GM19455 (cell line): ENCODE results near the gene EIF3M.
A peak's percentile ranks its signal among the peaks of the same experiment; 100 is the strongest.

Experiments
- ATAC-seq: cut with Tn5 transposase; IDR thresholded peaks from one replicate; pipeline ENCODE4 v1.9.1; 2021; ENCODE audit not compliant: unreplicated experiment

Gene EIF3M

GRCh38 chr11:32583459-32584271, at the start of gene EIF3M:
TSS of gene EIF3M (plus strand) at chr11:32583831. CDS start at chr11:32583888, 57 bp downstream.
- ATAC-seq: peak; percentile 97

GRCh38 chr11:32538804-32539203, 44.8 kb upstream of the EIF3M start:
- ATAC-seq: no peak

GRCh38 chr11:32549611-32550187, 33.9 kb upstream of the EIF3M start:
- no peak for ATAC-seq

GRCh38 chr11:32550207-32550606, 33.4 kb upstream of the EIF3M start:
- ATAC-seq: no peak

GRCh38 chr11:32555091-32555490, 28.5 kb upstream of the EIF3M start:
- no peak for ATAC-seq

GRCh38 chr11:32555895-32556294, 27.7 kb upstream of the EIF3M start:
- ATAC-seq: no peak

- ATAC-seq: no peak
These were observed 21.8 kb upstream of the EIF3M start for GRCh38 chr11:32561835-32562234.

- no peak for ATAC-seq
These were observed 20.6 kb upstream of the EIF3M start for GRCh38 chr11:32562839-32563599.

GRCh38 chr11:32563600-32563959, 20.1 kb upstream of the EIF3M start:
- ATAC-seq: no peak

- ATAC-seq: no peak
These were observed 17.1 kb upstream of the EIF3M start for GRCh38 chr11:32566517-32566916.

GRCh38 chr11:32567154-32567553, 16.5 kb upstream of the EIF3M start:
- ATAC-seq: no peak

- ATAC-seq: no peak
These were observed 14.2 kb upstream of the EIF3M start for GRCh38 chr11:32569313-32569881.

GRCh38 chr11:32571039-32571438, 12.6 kb upstream of the EIF3M start:
- no peak for ATAC-seq

GRCh38 chr11:32573228-32573627, 10.4 kb upstream of the EIF3M start:
- ATAC-seq: no peak

GRCh38 chr11:32574421-32574820, 9.2 kb upstream of the EIF3M start:
- ATAC-seq: no peak

GRCh38 chr11:32575070-32575469, 8.6 kb upstream of the EIF3M start:
- no peak for ATAC-seq

- no peak for ATAC-seq
These were observed 7.2 kb upstream of the EIF3M start for GRCh38 chr11:32576456-32576855.

GRCh38 chr11:32580967-32581366, 2.7 kb upstream of the EIF3M start:
- no peak for ATAC-seq

- ATAC-seq: no peak
These were observed 2.1 kb upstream of the EIF3M start for GRCh38 chr11:32581556-32581955.

GRCh38 chr11:32584921-32585320, 1.3 kb downstream of the EIF3M start:
- no peak for ATAC-seq

- ATAC-seq: no peak
These were observed 3.1 kb downstream of the EIF3M start for GRCh38 chr11:32586576-32587190.
